SK-N-SH (cell line): Measurements from ENCODE around the gene SERPINE2. TPM values are rescaled to one million over a fixed set of nuclear protein-coding genes. Genes with fewer than 3 reads are reported as not detected.

Experiments used
- CTCF ChIA-PET: fragments of 300-600, 350-600 bp; formaldehyde crosslinking; extraction: SDS; loops from one replicate; lab custom pipeline; 2021; lab: Yijun Ruan, JAX
- POLR2A ChIA-PET: fragments of 350-600 bp; sonication (Branson Sonifier 250); formaldehyde crosslinking; extraction: SDS; loops from one replicate; lab custom pipeline; 2020; ENCODE audit warnings: antibody characterized with exemption, inconsistent platforms; lab: Yijun Ruan, JAX
- DNase-seq: peaks from one replicate; pipeline ENCODE4 v3.0.0; 2012
- H2AFZ ChIP-seq: fragments of 200-600 bp; sonication (generic); 2 replicates; pipeline ENCODE4 v1.8.1; 2016; ENCODE audit warnings: antibody characterized with exemption, mild to moderate bottlenecking, low read depth
- H3F3A ChIP-seq: fragments of 200-600 bp; sonication (generic); replicated peaks from 2 replicates; pipeline ENCODE3; 2016; ENCODE audit warnings: antibody characterized with exemption, mild to moderate bottlenecking; ENCODE audit not compliant: insufficient read depth
- H3K27ac ChIP-seq, 2 experiments: fragments of 200-500 bp in 1 of 2; fragments of 200-600 bp in 1 of 2; sonication (Bioruptor generic) in 1 of 2; sonication (generic), shearing (Covaris generic) in 1 of 2; 2 replicates each; pipeline versions ENCODE4 v1.5.1 to v1.6.1; 2014 to 2016; ENCODE audit warnings: low read depth in 2 of 2, inconsistent platforms in 1 of 2, low read length in 1 of 2, mild to moderate bottlenecking in 1 of 2, mixed read lengths in 1 of 2
- H3K27me3 ChIP-seq: fragments of 200-600 bp; sonication (generic), shearing (Covaris generic); 2 replicates; pipeline ENCODE4 v1.6.1; 2016; ENCODE audit warnings: mixed run types; ENCODE audit not compliant: insufficient read depth
- H3K36me3 ChIP-seq, 2 experiments: fragments of 200-500 bp in 1 of 2; fragments of 200-600 bp in 1 of 2; sonication (Bioruptor generic) in 1 of 2; sonication (generic) in 1 of 2; replicated peaks in 1 of 2; 2 replicates each; pipeline versions ENCODE3 to v1.5.1; 2014 to 2016; ENCODE audit warnings: low read length in 1 of 2, mild to moderate bottlenecking in 1 of 2; ENCODE audit not compliant: insufficient read depth in 2 of 2, control insufficient read depth in 1 of 2
- H3K4me1 ChIP-seq, 2 experiments: fragments of 200-500 bp in 1 of 2; fragments of 200-600 bp in 1 of 2; sonication (Bioruptor generic) in 1 of 2; sonication (generic), shearing (Covaris generic) in 1 of 2; 2 replicates each; pipeline versions ENCODE4 v1.5.1 to v1.6.1; 2014 to 2016; ENCODE audit warnings: low read depth in 1 of 2, low read length in 1 of 2, mixed run types in 1 of 2; ENCODE audit not compliant: insufficient read depth in 2 of 2, control insufficient read depth in 1 of 2
- H3K4me2 ChIP-seq: fragments of 200-600 bp; sonication (generic), shearing (Covaris generic); 2 replicates; pipeline ENCODE4 v1.6.1; 2017; ENCODE audit warnings: mixed run types
- H3K4me3 ChIP-seq, 2 experiments: fragments of 200-500 bp in 1 of 2; fragments of 200-600 bp in 1 of 2; sonication (Bioruptor generic) in 1 of 2; sonication (generic), shearing (Covaris generic) in 1 of 2; 2 replicates each; pipeline versions ENCODE4 v1.5.1 to v1.8.1; 2014 to 2016; ENCODE audit warnings: low read depth in 2 of 2, inconsistent platforms in 1 of 2, low read length in 1 of 2, mild to moderate bottlenecking in 1 of 2, mixed read lengths in 1 of 2, moderate library complexity in 1 of 2
- H3K79me2 ChIP-seq: fragments of 200-600 bp; sonication (generic); 2 replicates; pipeline ENCODE4 v1.8.1; 2017; ENCODE audit warnings: mild to moderate bottlenecking; ENCODE audit not compliant: insufficient read depth
- H3K9ac ChIP-seq: fragments of 200-600 bp; sonication (generic); 2 replicates; pipeline ENCODE4 v1.6.1; 2017; ENCODE audit warnings: mixed run types
- H3K9me2 ChIP-seq: fragments of 200-600 bp; sonication (generic); 2 replicates; pipeline ENCODE4 v1.6.1; 2017; ENCODE audit warnings: mixed run types
- H3K9me3 ChIP-seq: fragments of 200-600 bp; sonication (generic); 2 replicates; pipeline ENCODE4 v1.6.1; 2017; ENCODE audit warnings: mixed run types, mild to moderate bottlenecking, moderate library complexity
- H4K20me1 ChIP-seq: fragments of 200-600 bp; sonication (generic); 2 replicates; pipeline ENCODE4 v1.6.1; 2017; ENCODE audit warnings: mild to moderate bottlenecking, mixed run types; ENCODE audit not compliant: insufficient read depth
- FOSL2 ChIP-seq: IDR thresholded peaks from 2 replicates; pipeline ENCODE4 v1.4.0; 2012; ENCODE audit warnings: low read depth, mild to moderate bottlenecking, moderate library complexity, borderline replicate concordance
- GABPA ChIP-seq: IDR thresholded peaks from 2 replicates; pipeline ENCODE4 v1.4.0; 2012; ENCODE audit warnings: low read depth, mild to moderate bottlenecking
- GATA2 ChIP-seq: sonication (generic); formaldehyde crosslinking; IDR thresholded peaks from 2 replicates; pipeline ENCODE4 v1.5.0; 2020; ENCODE audit warnings: mild to moderate bottlenecking, missing genetic modification reagents
- IRF3 ChIP-seq: fragments of 150-350 bp; IDR thresholded peaks from 2 replicates; pipeline ENCODE4 v1.6.1; 2016; ENCODE audit warnings: mild to moderate bottlenecking, low read depth, low read length
- JUND ChIP-seq: IDR thresholded peaks from 2 replicates; pipeline ENCODE4 v1.4.0; 2012
- MXI1 ChIP-seq: IDR thresholded peaks from 2 replicates; pipeline ENCODE4 v1.6.1; 2012; ENCODE audit warnings: mild to moderate bottlenecking, low read depth, low read length, improper control_type of control experiment
- NFIC ChIP-seq: IDR thresholded peaks from 2 replicates; pipeline ENCODE4 v1.4.0; 2012; ENCODE audit warnings: borderline replicate concordance
- PBX3 ChIP-seq: IDR thresholded peaks from 2 replicates; pipeline ENCODE4; 2012
- ZBTB33 ChIP-seq: IDR thresholded peaks from 2 replicates; pipeline ENCODE4 v1.4.0; 2012; ENCODE audit warnings: low read depth, borderline replicate concordance
- WGBS: methylation state at CpG from one replicate; pipeline ENCODE4 v1.1.6; 2017; ENCODE audit warnings: low lambda C conversion rate; 5-methylcytosine and 5-hydroxymethylcytosine counted together
- polyA plus RNA-seq, 3 experiments: library from polyadenylated mRNA; depleted of rRNA; stranded (reverse); fragments of >200 nt; gene quantifications; 2 replicates each; pipeline ENCODE4 v1.2.3, GENCODE V29; 2012
- TF ChIP-seq, protein P1 (sequence below): fragments of 150-350 bp; IDR thresholded peaks from 2 replicates; pipeline ENCODE4 v1.6.1; 2017; ENCODE audit warnings: antibody characterized with exemption, low read length, low read depth, borderline replicate concordance

SERPINE2 gene
- polyA plus RNA-seq, 1 of the 3 experiments (the other 2 are of a cell fraction): 249 TPM

GRCh38 chr2:223947711-223948205 is 91.3 kb downstream of the SERPINE2 start:
- ChIA-PET POLR2A (no interaction called here), CTCF (no interaction called here)
- no peaks in the 10 kb centered on the region for H3K36me3 ChIP-seq

More at GRCh38 chr2:223947711-223948205, 91.3 kb downstream of the SERPINE2 start:
- Histone ChIP-seq H3K27me3 (no peaks in the 10 kb centered on the region), H3K9me2 (no peaks in the 10 kb centered on the region), H2AFZ (no peak overlapping the region), H3K9me3 (no peaks in the 10 kb centered on the region), H3K9ac (no peak overlapping the region), H3K4me3 (no peak overlapping the region), H3K79me2 (peaks cover 28% of the 10 kb centered on the region), H3F3A (peaks cover 4% of the 10 kb centered on the region), H3K4me1 (peaks cover 0 to 12% of the 10 kb centered on the region in 2 experiments; a peak in 2 of 4 replicates), H4K20me1 (peaks cover 7% of the 10 kb centered on the region; the same call in 1 of the 2 replicates), H3K4me2 (no peak overlapping the region), H3K27ac (no peak overlapping the region)
- no peak for TF ChIP-seq IRF3
- no peak for TF ChIP-seq NFIC
- TF ChIP-seq JUND: no peak
- TF ChIP-seq GATA2: no peak
- no peak for TF ChIP-seq ZBTB33
- TF ChIP-seq, protein P1, sequence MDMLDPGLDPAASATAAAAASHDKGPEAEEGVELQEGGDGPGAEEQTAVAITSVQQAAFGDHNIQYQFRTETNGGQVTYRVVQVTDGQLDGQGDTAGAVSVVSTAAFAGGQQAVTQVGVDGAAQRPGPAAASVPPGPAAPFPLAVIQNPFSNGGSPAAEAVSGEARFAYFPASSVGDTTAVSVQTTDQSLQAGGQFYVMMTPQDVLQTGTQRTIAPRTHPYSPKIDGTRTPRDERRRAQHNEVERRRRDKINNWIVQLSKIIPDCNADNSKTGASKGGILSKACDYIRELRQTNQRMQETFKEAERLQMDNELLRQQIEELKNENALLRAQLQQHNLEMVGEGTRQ: no peak
- TF ChIP-seq PBX3: no peak
- TF ChIP-seq MXI1: no peak
- no peak for TF ChIP-seq GABPA
- TF ChIP-seq FOSL2: no peak
- WGBS: 76% methylated on average over 5 of the region's 5 CpGs
- no peak for DNase-seq
